ENCODE measurements around the gene PDPK1. TPM values are rescaled to one million over a fixed set of nuclear protein-coding genes. Genes with fewer than 3 reads are reported as not detected.
A peak's percentile ranks its signal among the peaks of the same experiment; 100 is the strongest.
"Not testable (repeated sequence)": the region's sequence is repeated elsewhere in the genome, so short reads cannot be mapped to it uniquely, and the experiment has no call there.

PDPK1 gene
- total RNA-seq, 1 donor from 2014 or later = 40.8 TPM

GRCh38 chr16:2560798-2561133, 22.9 kb downstream of the PDPK1 start:
- not testable (repeated sequence) for H3K36me3 Mint-ChIP-seq; H3K27me3 Mint-ChIP-seq; H3K9me3 Mint-ChIP-seq; H3K4me3 Mint-ChIP-seq; H3K27ac Mint-ChIP-seq; H3K4me1 Mint-ChIP-seq (ENCODE audit: unreplicated experiment); DNase-seq (ENCODE audit: extremely low spot score, unreplicated experiment)
- TF ChIP-seq CTCF (conservative IDR thresholded peaks at IDR 0.05) = peak; percentile 68

GRCh38 chr16:2567506-2567905, 29.7 kb downstream of the PDPK1 start:
- not testable (repeated sequence) for H3K9me3 Mint-ChIP-seq; H3K4me1 Mint-ChIP-seq (ENCODE audit: unreplicated experiment); H3K27ac Mint-ChIP-seq; DNase-seq (ENCODE audit: extremely low spot score, unreplicated experiment); H3K4me3 Mint-ChIP-seq; H3K27me3 Mint-ChIP-seq; H3K36me3 Mint-ChIP-seq

- DNase-seq (ENCODE audit: extremely low spot score, unreplicated experiment); H3K27ac Mint-ChIP-seq; H3K27me3 Mint-ChIP-seq; H3K9me3 Mint-ChIP-seq; H3K4me1 Mint-ChIP-seq (ENCODE audit: unreplicated experiment); H3K4me3 Mint-ChIP-seq; H3K36me3 Mint-ChIP-seq: not testable (repeated sequence)
Measured at GRCh38 chr16:2568573-2568972, 30.8 kb downstream of the PDPK1 start.

GRCh38 chr16:2572704-2573103, 34.9 kb downstream of the PDPK1 start:
- not testable (repeated sequence) for H3K27me3 Mint-ChIP-seq; H3K9me3 Mint-ChIP-seq; DNase-seq (ENCODE audit: extremely low spot score, unreplicated experiment); H3K4me3 Mint-ChIP-seq; H3K36me3 Mint-ChIP-seq; H3K4me1 Mint-ChIP-seq (ENCODE audit: unreplicated experiment); H3K27ac Mint-ChIP-seq

GRCh38 chr16:2575839-2576238, 38.0 kb downstream of the PDPK1 start:
- H3K36me3 Mint-ChIP-seq; H3K27me3 Mint-ChIP-seq; H3K4me3 Mint-ChIP-seq; H3K4me1 Mint-ChIP-seq (ENCODE audit: unreplicated experiment); DNase-seq (ENCODE audit: extremely low spot score, unreplicated experiment); H3K9me3 Mint-ChIP-seq; H3K27ac Mint-ChIP-seq: not testable (repeated sequence)

GRCh38 chr16:2577044-2577443, 39.2 kb downstream of the PDPK1 start:
- not testable (repeated sequence) for H3K27me3 Mint-ChIP-seq; DNase-seq (ENCODE audit: extremely low spot score, unreplicated experiment); H3K9me3 Mint-ChIP-seq; H3K4me3 Mint-ChIP-seq; H3K36me3 Mint-ChIP-seq; H3K27ac Mint-ChIP-seq; H3K4me1 Mint-ChIP-seq (ENCODE audit: unreplicated experiment)

- H3K36me3 Mint-ChIP-seq; H3K4me1 Mint-ChIP-seq (ENCODE audit: unreplicated experiment); H3K4me3 Mint-ChIP-seq; H3K9me3 Mint-ChIP-seq; H3K27ac Mint-ChIP-seq; H3K27me3 Mint-ChIP-seq; DNase-seq (ENCODE audit: extremely low spot score, unreplicated experiment): not testable (repeated sequence)
Measured at GRCh38 chr16:2578905-2579304, 41.1 kb downstream of the PDPK1 start.

- not testable (repeated sequence) for DNase-seq (ENCODE audit: extremely low spot score, unreplicated experiment); H3K27ac Mint-ChIP-seq; H3K9me3 Mint-ChIP-seq; H3K36me3 Mint-ChIP-seq; H3K4me1 Mint-ChIP-seq (ENCODE audit: unreplicated experiment); H3K4me3 Mint-ChIP-seq; H3K27me3 Mint-ChIP-seq
- TF ChIP-seq CTCF (conservative IDR thresholded peaks at IDR 0.05) = peak; percentile 48
Measured at GRCh38 chr16:2580143-2580542, 42.3 kb downstream of the PDPK1 start.

GRCh38 chr16:2580818-2581217, 43.0 kb downstream of the PDPK1 start:
- H3K9me3 Mint-ChIP-seq; H3K4me3 Mint-ChIP-seq; DNase-seq (ENCODE audit: extremely low spot score, unreplicated experiment); H3K27ac Mint-ChIP-seq; H3K36me3 Mint-ChIP-seq; H3K27me3 Mint-ChIP-seq; H3K4me1 Mint-ChIP-seq (ENCODE audit: unreplicated experiment): not testable (repeated sequence)
